Skeletal muscle satellite cell (primary cell): ENCODE measurements around the gene C11orf97.

ENCODE experiments used
- small RNA-seq: library from RNA; depleted of rRNA; stranded (forward); fragments of <200 nt; gene quantifications from one replicate; pipeline ENCODE3, GENCODE V24; 2012

C11orf97 gene

Small RNA genes within 50 kb of the gene (small RNA-seq; reads per million reads assigned to genes)
- 0.77 reads per million, percentile 14 among the genes with 10 or more reads in this experiment for gene MIR548L
